ENCODE results near the gene STAT4. TPM values are rescaled to one million over a fixed set of nuclear protein-coding genes. Genes with fewer than 3 reads are reported as not detected.

Gene STAT4
- 10 to 100 TPM; 46.0 to 71.7 (median 69.5) TPM for total RNA-seq

DNA sequence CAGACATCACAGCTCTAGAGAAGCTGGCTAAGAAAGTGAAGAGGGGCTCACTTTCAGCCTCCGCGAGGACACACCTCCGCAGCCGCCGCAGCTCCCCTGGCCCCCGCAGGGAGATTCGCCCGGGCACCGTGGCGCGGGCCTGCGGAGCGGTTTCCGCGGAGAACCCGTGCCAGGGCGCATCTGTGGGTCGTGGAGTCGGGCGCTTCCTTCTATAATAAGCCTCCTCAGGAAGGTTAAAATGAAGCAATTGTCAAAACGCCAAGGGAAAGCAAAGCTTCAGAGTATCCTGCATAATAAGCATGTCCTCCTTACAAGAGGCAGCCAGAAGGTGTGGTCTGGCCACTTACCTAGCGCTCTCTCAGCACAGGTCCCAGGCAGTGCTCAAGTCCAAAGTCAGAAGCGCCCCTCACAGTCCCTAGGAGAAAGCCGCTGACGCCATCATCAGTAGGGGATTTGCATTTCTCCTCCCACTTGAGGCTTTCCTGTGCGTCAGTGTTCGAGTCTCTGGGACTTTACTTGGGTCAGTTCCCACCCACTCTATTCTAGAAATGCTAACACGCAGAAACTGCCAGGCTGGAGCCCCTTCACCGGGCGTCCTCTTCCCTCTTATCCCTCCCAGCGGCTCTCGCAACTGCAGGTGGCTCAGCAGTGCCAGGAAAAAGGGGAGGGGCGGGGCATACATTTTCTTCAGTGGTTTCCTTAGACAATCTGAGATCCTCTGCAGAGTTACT, at the start of gene STAT4:
STAT4 (minus strand) TSS at position 395 of the 731 bp plus-strand sequence. CDS start 2,791 bp downstream, outside the sequence.
- Mint-ChIP-seq H3K36me3 (ENCODE audit: insufficient read depth) (peaks cover 23% of the 10 kb centered on the region), H3K9me3 (no peaks in the 10 kb centered on the region), H3K4me1 (ENCODE audit: low read depth) (peaks cover 64% of the 10 kb centered on the region), H3K4me3 (peak within 1 kb of the TSS; percentile 95), H3K27me3 (ENCODE audit: low read depth) (no peaks in the 10 kb centered on the region)
- peak; percentile 74 for DNase-seq
- peak; percentile 91 to 92 for ATAC-seq

DNA sequence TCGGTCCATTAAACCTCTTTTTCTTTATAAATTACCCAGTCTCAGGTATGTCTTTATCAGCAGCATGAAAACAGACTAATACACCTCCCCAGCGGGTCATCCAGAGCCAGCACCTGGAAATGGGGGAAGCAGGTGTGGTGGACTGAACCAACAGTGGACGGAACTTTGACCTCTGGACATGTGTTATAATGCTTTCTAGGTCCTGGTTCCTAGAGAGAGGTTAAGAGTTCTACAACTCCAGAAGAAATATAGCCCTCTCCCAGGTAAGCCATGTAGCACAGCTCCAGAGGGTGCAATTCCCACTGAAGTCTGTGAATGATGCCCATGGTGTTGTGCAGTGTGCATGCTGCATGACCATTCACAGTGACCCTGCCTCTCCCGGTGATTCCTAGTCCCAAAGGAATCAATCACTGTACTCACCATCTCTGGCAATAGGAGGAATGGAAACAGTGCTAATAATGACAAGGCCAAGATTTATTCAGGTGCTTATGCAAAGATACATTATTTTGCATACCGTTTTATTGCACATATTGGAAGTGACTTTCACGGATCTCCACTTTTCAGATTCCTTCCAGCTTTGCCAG, 49.2 kb upstream of the STAT4 start:
- DNase-seq (no peak), ATAC-seq (no peak)
- Mint-ChIP-seq H3K27me3 (ENCODE audit: low read depth) (no peaks in the 10 kb centered on the region), H3K4me1 (ENCODE audit: low read depth) (peaks cover 34% of the 10 kb centered on the region), H3K36me3 (ENCODE audit: insufficient read depth) (peaks cover 2% of the 10 kb centered on the region), H3K4me3 (no peak overlapping the region), H3K9me3 (no peaks in the 10 kb centered on the region)

- no peaks in the 10 kb centered on the region for H3K9me3 Mint-ChIP-seq
- no peaks in the 10 kb centered on the region for H3K27me3 Mint-ChIP-seq (ENCODE audit: low read depth)
- ATAC-seq (no peak), DNase-seq (no peak)
- H3K4me1 Mint-ChIP-seq (ENCODE audit: low read depth) = peaks cover 39% of the 10 kb centered on the region
- H3K4me3 Mint-ChIP-seq = no peak overlapping the region
- H3K36me3 Mint-ChIP-seq (ENCODE audit: insufficient read depth) = peaks cover 2% of the 10 kb centered on the region
Observed at GRCh38 chr2:191198271-191198670, 47.5 kb upstream of the STAT4 start.

DNA sequence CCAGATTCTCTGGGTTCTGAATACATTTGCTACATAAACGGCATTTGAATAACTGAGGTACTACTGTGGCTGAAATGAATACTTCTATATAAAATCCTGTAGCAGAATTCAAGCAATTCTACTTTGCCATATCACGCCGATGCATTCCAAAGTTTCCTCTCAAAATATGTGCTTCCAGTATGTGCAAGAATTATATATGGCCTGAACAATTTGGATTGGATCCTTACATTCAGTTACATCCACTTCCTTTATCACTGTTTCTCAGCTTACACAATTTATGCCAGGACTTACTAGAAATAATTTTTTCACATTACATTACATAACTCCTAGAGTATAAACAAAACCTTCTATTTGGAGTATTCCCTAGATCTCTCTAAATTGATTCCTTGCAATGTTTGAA, 46.3 kb upstream of the STAT4 start:
- Mint-ChIP-seq H3K9me3 (no peaks in the 10 kb centered on the region), H3K27me3 (ENCODE audit: low read depth) (no peaks in the 10 kb centered on the region), H3K4me3 (no peak overlapping the region), H3K36me3 (ENCODE audit: insufficient read depth) (peaks cover 2% of the 10 kb centered on the region), H3K4me1 (ENCODE audit: low read depth) (peaks cover 32% of the 10 kb centered on the region)
- no peak for DNase-seq
- ATAC-seq = no peak

DNA sequence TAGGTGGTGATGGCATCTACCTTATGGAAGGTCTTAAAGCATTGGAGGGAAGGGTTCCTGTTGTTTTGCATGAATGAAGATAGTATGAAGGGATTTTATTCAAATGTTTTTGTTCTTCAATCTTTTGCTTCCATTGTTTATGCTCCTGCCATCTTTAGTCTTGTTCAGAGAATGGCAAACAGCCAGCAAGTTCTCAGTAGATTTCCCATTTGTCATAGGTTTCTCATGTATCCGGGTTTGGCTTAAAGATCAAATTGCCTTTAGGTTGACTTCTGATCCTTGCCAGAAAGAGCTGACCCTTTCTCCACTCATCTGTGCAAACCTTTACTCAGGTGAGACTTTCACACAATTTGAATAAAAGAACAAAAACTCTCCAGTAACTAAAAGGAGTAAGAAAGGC, 44.2 kb upstream of the STAT4 start:
- Mint-ChIP-seq H3K4me3 (no peak overlapping the region), H3K36me3 (ENCODE audit: insufficient read depth) (peaks cover 2% of the 10 kb centered on the region), H3K4me1 (ENCODE audit: low read depth) (peaks cover 39% of the 10 kb centered on the region), H3K27me3 (ENCODE audit: low read depth) (no peaks in the 10 kb centered on the region), H3K9me3 (peaks cover 10% of the 10 kb centered on the region)
- ATAC-seq (no peak), DNase-seq (no peak)

DNA sequence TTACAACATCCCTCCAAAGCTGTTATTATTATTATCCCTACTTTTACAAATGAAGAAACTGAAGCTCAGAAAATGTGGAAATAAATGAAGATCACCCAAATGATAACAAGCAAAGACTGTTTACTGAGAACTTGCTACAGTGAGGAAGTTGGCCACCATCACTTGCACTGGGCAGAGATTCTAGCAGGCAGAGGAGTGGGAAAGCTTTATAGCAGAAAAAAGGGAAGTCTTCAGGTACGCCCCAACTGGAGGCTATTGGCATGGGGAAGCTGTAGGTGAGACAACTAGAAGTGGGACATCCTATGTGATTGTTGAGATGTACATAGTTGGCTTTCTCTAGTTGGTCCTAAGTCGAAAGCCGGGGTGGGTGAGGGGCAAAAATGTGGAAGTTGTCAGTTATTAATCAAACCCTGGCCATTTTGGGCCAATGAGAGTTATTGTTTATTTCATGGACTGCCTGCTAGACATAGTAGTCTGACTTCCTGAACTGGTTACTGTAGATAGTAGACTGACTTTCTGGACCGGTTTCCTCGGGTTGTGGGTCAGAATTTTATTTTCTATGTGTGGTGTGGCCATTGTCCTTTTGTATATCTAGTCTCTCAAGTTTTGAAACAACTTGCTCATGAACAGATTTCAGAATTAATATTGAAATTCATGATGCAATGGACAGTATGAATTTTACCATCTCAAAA, 40.2 kb upstream of the STAT4 start:
- DNase-seq = no peak
- no peaks in the 10 kb centered on the region for H3K36me3 Mint-ChIP-seq (ENCODE audit: insufficient read depth)
- H3K4me3 Mint-ChIP-seq = no peak overlapping the region
- peaks cover 10% of the 10 kb centered on the region for H3K9me3 Mint-ChIP-seq
- peaks cover 56% of the 10 kb centered on the region for H3K4me1 Mint-ChIP-seq (ENCODE audit: low read depth)
- ATAC-seq = no peak
- H3K27me3 Mint-ChIP-seq (ENCODE audit: low read depth) = no peaks in the 10 kb centered on the region

DNA sequence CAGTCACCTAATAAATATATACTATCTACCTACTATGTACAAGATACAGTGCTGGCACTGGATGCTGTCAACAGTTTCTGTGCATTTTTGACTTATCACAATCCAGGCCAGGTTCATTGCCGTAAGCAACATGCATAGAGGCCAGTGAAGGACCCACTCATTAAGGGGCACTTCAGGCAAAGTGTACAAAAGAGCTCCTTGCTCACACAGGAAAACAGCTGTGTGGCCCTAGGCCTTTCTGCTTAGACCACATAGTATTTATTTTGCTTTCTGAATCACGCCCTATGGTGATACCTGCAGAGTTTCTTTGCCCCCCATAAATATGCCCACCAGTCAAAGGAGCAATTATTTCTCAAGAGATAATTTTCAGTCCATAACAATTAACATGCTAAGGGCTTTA, 39.6 kb upstream of the STAT4 start:
- no peaks in the 10 kb centered on the region for H3K27me3 Mint-ChIP-seq (ENCODE audit: low read depth)
- DNase-seq = no peak
- H3K36me3 Mint-ChIP-seq (ENCODE audit: insufficient read depth) = no peaks in the 10 kb centered on the region
- ATAC-seq = no peak
- H3K4me1 Mint-ChIP-seq (ENCODE audit: low read depth) = peaks cover 56% of the 10 kb centered on the region
- H3K4me3 Mint-ChIP-seq = no peak overlapping the region
- peaks cover 10% of the 10 kb centered on the region for H3K9me3 Mint-ChIP-seq

DNA sequence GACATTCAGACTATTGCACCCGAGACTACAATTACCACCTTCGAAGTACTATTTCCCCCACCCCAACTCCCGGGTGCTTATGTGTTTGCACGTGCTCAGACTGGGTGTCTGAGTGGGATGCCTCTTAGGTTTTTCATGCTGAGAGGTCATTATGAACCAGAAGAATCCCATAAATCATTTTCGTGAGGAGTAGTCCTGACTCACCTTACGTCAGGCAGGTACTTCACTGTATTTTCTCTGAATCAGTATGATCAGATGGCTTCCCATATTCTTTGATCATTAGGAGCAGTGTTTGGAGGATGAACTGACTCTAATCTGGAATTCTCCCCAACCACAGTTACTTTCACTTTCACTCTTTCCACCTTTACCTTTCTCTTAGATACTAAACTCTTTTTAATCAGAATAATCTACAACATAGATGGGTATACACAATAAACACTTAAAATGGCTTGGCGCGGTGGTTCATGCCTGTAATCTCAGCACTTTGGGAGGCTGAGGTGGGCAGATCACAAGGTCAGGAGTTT, 38.4 kb upstream of the STAT4 start:
- peak in 1 of 2 donors; percentile 6 for ATAC-seq
- peaks cover 10% of the 10 kb centered on the region for H3K9me3 Mint-ChIP-seq

GRCh38 chr2:191188550-191189093, 37.8 kb upstream of the STAT4 start:
- H3K36me3 Mint-ChIP-seq (ENCODE audit: insufficient read depth) = no peaks in the 10 kb centered on the region
- ATAC-seq (no peak), DNase-seq (no peak)
- peaks cover 39% of the 10 kb centered on the region for H3K4me1 Mint-ChIP-seq (ENCODE audit: low read depth)
- peaks cover 10% of the 10 kb centered on the region for H3K9me3 Mint-ChIP-seq
- H3K27me3 Mint-ChIP-seq (ENCODE audit: low read depth) = no peaks in the 10 kb centered on the region
- no peak overlapping the region for H3K4me3 Mint-ChIP-seq

More for the DNA sequence above, 38.4 kb upstream of the STAT4 start:
- Mint-ChIP-seq H3K27me3 (ENCODE audit: low read depth) (no peaks in the 10 kb centered on the region), H3K4me1 (ENCODE audit: low read depth) (peaks cover 45% of the 10 kb centered on the region), H3K36me3 (ENCODE audit: insufficient read depth) (no peaks in the 10 kb centered on the region), H3K4me3 (peak overlapping the region; percentile 58)
- DNase-seq = no peak

DNA sequence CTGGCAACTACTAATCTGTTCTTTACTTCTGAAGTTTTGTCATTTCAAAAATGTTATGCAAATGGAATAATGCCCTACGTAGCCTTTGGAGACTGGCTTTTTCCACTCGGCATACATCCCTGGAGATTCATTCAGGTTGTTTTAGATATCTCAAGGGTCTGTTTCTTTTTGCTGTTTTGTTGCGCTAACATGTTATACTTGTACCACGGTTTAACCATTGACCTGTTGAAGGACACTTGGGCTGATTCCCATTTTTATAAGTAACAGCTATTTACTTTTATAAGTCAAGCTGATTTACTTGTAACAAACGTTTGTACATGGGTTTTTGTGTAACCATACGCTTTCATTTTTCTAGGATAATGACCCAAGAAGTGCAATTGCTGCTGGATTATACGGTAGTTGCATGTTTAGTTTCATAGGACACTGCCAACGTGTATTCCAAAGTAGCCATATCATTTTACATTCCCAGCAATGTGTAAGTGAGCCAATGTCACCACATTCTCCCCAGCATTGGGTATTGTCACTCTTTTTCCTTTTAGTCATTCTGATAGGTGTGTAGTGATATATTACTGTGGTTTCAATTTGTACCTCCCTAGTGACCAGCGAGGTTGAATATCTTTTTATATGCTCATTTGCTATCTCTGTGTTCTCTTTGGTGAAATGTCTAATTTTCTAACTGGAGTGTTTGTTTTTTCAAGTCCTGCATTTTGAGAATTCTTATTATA, 36.5 kb upstream of the STAT4 start:
- Mint-ChIP-seq H3K4me1 (ENCODE audit: low read depth) (peaks cover 31% of the 10 kb centered on the region), H3K27me3 (ENCODE audit: low read depth) (no peaks in the 10 kb centered on the region), H3K36me3 (ENCODE audit: insufficient read depth) (no peaks in the 10 kb centered on the region), H3K4me3 (no peak overlapping the region), H3K9me3 (peaks cover 10% of the 10 kb centered on the region)
- ATAC-seq = no peak
- DNase-seq = no peak

DNA sequence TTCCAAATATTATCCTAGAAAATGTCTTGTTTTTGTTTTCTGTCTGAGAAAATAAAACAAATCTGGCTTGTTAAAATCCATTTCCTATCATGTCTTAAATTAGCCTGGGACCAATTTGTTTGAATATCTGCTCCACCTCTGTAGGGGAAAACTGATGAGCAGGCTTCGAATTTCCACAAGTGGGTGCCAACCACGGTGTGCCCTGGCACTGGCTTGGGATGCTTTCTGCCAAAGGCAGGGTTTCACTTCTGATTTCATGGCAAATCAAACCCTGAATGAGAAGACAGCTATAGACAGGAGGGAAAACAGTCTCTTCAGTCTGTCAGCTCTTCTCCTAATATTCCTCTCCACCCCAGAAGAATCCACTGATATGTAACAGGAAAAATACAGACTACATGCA, 33.7 kb upstream of the STAT4 start:
- DNase-seq (no peak), ATAC-seq (no peak)
- Mint-ChIP-seq H3K4me1 (ENCODE audit: low read depth) (peaks cover 16% of the 10 kb centered on the region), H3K27me3 (ENCODE audit: low read depth) (no peaks in the 10 kb centered on the region), H3K9me3 (no peaks in the 10 kb centered on the region), H3K4me3 (no peak overlapping the region), H3K36me3 (ENCODE audit: insufficient read depth) (no peaks in the 10 kb centered on the region)

DNA sequence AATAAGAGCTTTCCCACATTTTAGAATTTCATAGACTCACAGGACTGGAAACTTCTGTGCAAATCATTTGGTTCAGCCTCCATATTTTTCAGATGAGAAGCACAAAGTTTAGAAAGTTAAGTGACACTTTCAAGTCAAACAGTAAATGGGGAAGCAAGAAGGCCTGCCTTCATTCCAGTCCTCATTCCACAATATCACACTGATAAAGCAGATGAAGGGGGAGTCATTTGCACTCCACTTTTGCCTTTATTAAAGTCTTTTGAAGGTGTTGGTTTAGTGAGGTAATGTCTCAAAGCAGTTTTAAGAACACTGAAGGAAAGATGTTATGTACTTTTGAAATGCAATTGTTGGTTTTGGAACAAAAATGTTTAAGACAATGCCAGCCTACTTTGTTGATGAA, 32.7 kb upstream of the STAT4 start:
- H3K4me3 Mint-ChIP-seq = no peak overlapping the region
- no peaks in the 10 kb centered on the region for H3K9me3 Mint-ChIP-seq
- ATAC-seq (no peak), DNase-seq (no peak)
- H3K4me1 Mint-ChIP-seq (ENCODE audit: low read depth) = peaks cover 6% of the 10 kb centered on the region
- no peaks in the 10 kb centered on the region for H3K36me3 Mint-ChIP-seq (ENCODE audit: insufficient read depth)
- no peaks in the 10 kb centered on the region for H3K27me3 Mint-ChIP-seq (ENCODE audit: low read depth)

DNA sequence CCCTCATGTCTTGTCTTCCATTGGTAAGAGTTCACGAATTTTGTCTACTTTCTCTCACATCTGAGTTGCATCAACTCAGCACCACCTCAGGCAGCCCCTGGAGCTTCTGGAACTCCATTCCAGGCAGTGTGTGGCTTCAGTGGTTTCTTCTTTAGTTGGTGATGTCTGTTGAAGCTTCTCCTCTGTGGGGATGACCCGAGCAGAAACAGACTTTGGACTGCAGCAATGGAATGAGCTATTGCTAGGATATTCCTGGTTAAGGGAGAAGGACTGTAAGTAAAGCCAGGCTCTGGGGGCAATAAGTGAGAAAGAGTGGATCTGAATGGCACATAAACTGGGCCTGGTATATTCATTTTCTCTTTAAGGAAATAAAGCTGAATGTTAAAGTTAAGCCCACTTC, 32.3 kb upstream of the STAT4 start:
- Mint-ChIP-seq H3K9me3 (no peaks in the 10 kb centered on the region), H3K4me3 (no peak overlapping the region), H3K27me3 (ENCODE audit: low read depth) (no peaks in the 10 kb centered on the region), H3K36me3 (ENCODE audit: insufficient read depth) (no peaks in the 10 kb centered on the region), H3K4me1 (ENCODE audit: low read depth) (peaks cover 2% of the 10 kb centered on the region)
- DNase-seq (no peak), ATAC-seq (no peak)

GRCh38 chr2:191180713-191181112, 29.9 kb upstream of the STAT4 start:
- no peak for ATAC-seq
- peaks cover 4% of the 10 kb centered on the region for H3K4me1 Mint-ChIP-seq (ENCODE audit: low read depth)
- DNase-seq = no peak

More at GRCh38 chr2:191180713-191181112, 29.9 kb upstream of the STAT4 start:
- no peaks in the 10 kb centered on the region for H3K9me3 Mint-ChIP-seq
- no peaks in the 10 kb centered on the region for H3K27me3 Mint-ChIP-seq (ENCODE audit: low read depth)
- no peaks in the 10 kb centered on the region for H3K36me3 Mint-ChIP-seq (ENCODE audit: insufficient read depth)
- no peak overlapping the region for H3K4me3 Mint-ChIP-seq
